OCI-LY3 (cell line): Measurements from ENCODE around the gene PAM.

ENCODE experiments used
- H2AFZ ChIP-seq: fragments of 200-600, 300-600 bp; shearing (Covaris generic); 2 replicates; pipeline ENCODE4 v1.6.0; 2014; ENCODE audit warnings: antibody characterized with exemption, low read depth, low read length
- H3K27ac ChIP-seq: fragments of 200-600, 300-600 bp; sonication (generic); 2 replicates; pipeline ENCODE4 v1.5.1; 2014; ENCODE audit warnings: mild to moderate bottlenecking, low read length, moderate library complexity, mixed read lengths
- H3K27me3 ChIP-seq: fragments of 200-600, 300-600 bp; sonication (generic); 2 replicates; pipeline ENCODE4 v1.6.1; 2014; ENCODE audit warnings: low read depth, low read length, mixed read lengths
- H3K36me3 ChIP-seq: fragments of 200-600, 300-600 bp; sonication (generic); replicated peaks from 2 replicates; pipeline ENCODE3; 2014; ENCODE audit warnings: low read depth, low read length, mixed read lengths
- H3K4me1 ChIP-seq: fragments of 300-600, 200-600 bp; sonication (generic); 2 replicates; pipeline ENCODE4 v1.6.1; 2014; ENCODE audit warnings: low read length, mixed read lengths
- H3K4me2 ChIP-seq: fragments of 200-600, 300-600 bp; sonication (generic); 2 replicates; pipeline ENCODE4 v1.6.1; 2014; ENCODE audit warnings: low read length, mixed read lengths
- H3K4me3 ChIP-seq: fragments of 300-600, 200-600 bp; sonication (generic); 2 replicates; pipeline ENCODE4 v1.5.1; 2014; ENCODE audit warnings: antibody characterized with exemption, mild to moderate bottlenecking, low read length, moderate library complexity
- H3K79me2 ChIP-seq: fragments of 300-600, 200-600 bp; shearing (Covaris generic); 2 replicates; pipeline ENCODE4 v1.6.1; 2014; ENCODE audit warnings: mild to moderate bottlenecking, low read length, mixed read lengths
- H3K9ac ChIP-seq: fragments of 300-600, 200-600 bp; shearing (Covaris generic); 2 replicates; pipeline ENCODE4 v1.6.0; 2014; ENCODE audit warnings: mild to moderate bottlenecking, low read length, moderate library complexity
- H3K9me3 ChIP-seq: fragments of 200-600, 300-600 bp; shearing (Covaris generic); 2 replicates; pipeline ENCODE4 v1.6.1; 2014; ENCODE audit warnings: low read length, mixed read lengths; ENCODE audit not compliant: insufficient read depth
- H4K20me1 ChIP-seq: fragments of 200-600, 300-600 bp; sonication (generic); 2 replicates; pipeline ENCODE4 v1.6.1; 2016; ENCODE audit warnings: low read length, mixed read lengths; ENCODE audit not compliant: insufficient read depth
- CTCF ChIP-seq: fragments of 200-600, 300-600 bp; sonication (generic); IDR thresholded peaks from 2 replicates; pipeline ENCODE4 v1.5.1; 2014; ENCODE audit warnings: antibody characterized with exemption, low read length, low read depth
- EZH2phosphoT487 ChIP-seq: fragments of 200-600 bp; shearing (Covaris generic); IDR thresholded peaks from 2 replicates; pipeline ENCODE4 v1.6.1; 2018; ENCODE audit warnings: antibody characterized with exemption, mixed run types, low read depth

The PAM gene

GRCh38 chr5:102797322-102797884, 42.3 kb downstream of the PAM start:
- no peaks in the 10 kb centered on the region for H3K79me2 ChIP-seq
- no peak for TF ChIP-seq CTCF
- TF ChIP-seq EZH2phosphoT487, result no peak
- H3K9me3 ChIP-seq, result no peaks in the 10 kb centered on the region
- H3K4me3 ChIP-seq, result no peak overlapping the region
- H3K27ac ChIP-seq, result no peak overlapping the region
- H3K4me1 ChIP-seq, result no peaks in the 10 kb centered on the region
- H3K36me3 ChIP-seq, result no peaks in the 10 kb centered on the region
- H4K20me1 ChIP-seq, result no peaks in the 10 kb centered on the region; the same call in none of the 2 replicates
- H3K9ac ChIP-seq, result no peak overlapping the region
- no peak overlapping the region for H3K4me2 ChIP-seq
- no peak overlapping the region for H2AFZ ChIP-seq
- no peaks in the 10 kb centered on the region for H3K27me3 ChIP-seq

GRCh38 chr5:102798104-102798785, 43.1 kb downstream of the PAM start:
- Histone ChIP-seq H3K4me3 (no peak overlapping the region), H3K79me2 (no peaks in the 10 kb centered on the region), H3K9ac (no peak overlapping the region), H3K36me3 (no peaks in the 10 kb centered on the region), H3K27ac (no peak overlapping the region), H3K27me3 (no peaks in the 10 kb centered on the region), H3K4me1 (no peaks in the 10 kb centered on the region), H3K9me3 (no peaks in the 10 kb centered on the region), H2AFZ (no peak overlapping the region), H4K20me1 (no peaks in the 10 kb centered on the region; the same call in 1 of the 2 replicates), H3K4me2 (no peak overlapping the region)
- TF ChIP-seq CTCF (no peak), EZH2phosphoT487 (no peak)

- no peaks in the 10 kb centered on the region; the same call in 1 of the 2 replicates for H4K20me1 ChIP-seq
- no peaks in the 10 kb centered on the region for H3K36me3 ChIP-seq
- no peak overlapping the region for H3K27ac ChIP-seq
- no peaks in the 10 kb centered on the region for H3K4me1 ChIP-seq
- no peaks in the 10 kb centered on the region for H3K27me3 ChIP-seq
- no peak overlapping the region for H3K9ac ChIP-seq
- H3K9me3 ChIP-seq, result no peaks in the 10 kb centered on the region
- no peak overlapping the region for H3K4me2 ChIP-seq
- H2AFZ ChIP-seq, result no peak overlapping the region
- no peaks in the 10 kb centered on the region for H3K79me2 ChIP-seq
- TF ChIP-seq EZH2phosphoT487, result no peak
- TF ChIP-seq CTCF, result no peak
- no peak overlapping the region for H3K4me3 ChIP-seq
Observed at GRCh38 chr5:102799017-102799416, 43.9 kb downstream of the PAM start.

GRCh38 chr5:102800427-102800826, 45.3 kb downstream of the PAM start:
- no peak for TF ChIP-seq CTCF
- TF ChIP-seq EZH2phosphoT487, result no peak
- no peaks in the 10 kb centered on the region for H3K27me3 ChIP-seq
- no peak overlapping the region for H2AFZ ChIP-seq
- H3K9ac ChIP-seq, result no peak overlapping the region
- H3K27ac ChIP-seq, result no peak overlapping the region
- H3K4me2 ChIP-seq, result no peak overlapping the region
- no peaks in the 10 kb centered on the region for H3K4me1 ChIP-seq
- H4K20me1 ChIP-seq, result no peaks in the 10 kb centered on the region; the same call in 1 of the 2 replicates
- H3K9me3 ChIP-seq, result no peaks in the 10 kb centered on the region
- H3K36me3 ChIP-seq, result no peaks in the 10 kb centered on the region
- H3K4me3 ChIP-seq, result no peak overlapping the region
- H3K79me2 ChIP-seq, result no peaks in the 10 kb centered on the region
